Epithelial cell of esophagus (primary cell): ENCODE data around the gene VIP.

Experiments used
- DNase-seq: peaks from one replicate; pipeline ENCODE4 v3.0.0; 2010; ENCODE audit warnings: low read depth
- H3K4me3 ChIP-seq: 2 replicates; pipeline ENCODE4 v1.5.1; 2011; ENCODE audit warnings: mild to moderate bottlenecking, low read length, control low read depth
- TF ChIP-seq, protein P1 (sequence below): IDR thresholded peaks from 2 replicates; pipeline ENCODE4 v1.5.1; 2011; ENCODE audit warnings: low read depth, mild to moderate bottlenecking, low read length, control low read depth, inconsistent platforms; ENCODE audit not compliant: insufficient read depth; ENCODE audit errors: missing control alignments

VIP gene

DNA sequence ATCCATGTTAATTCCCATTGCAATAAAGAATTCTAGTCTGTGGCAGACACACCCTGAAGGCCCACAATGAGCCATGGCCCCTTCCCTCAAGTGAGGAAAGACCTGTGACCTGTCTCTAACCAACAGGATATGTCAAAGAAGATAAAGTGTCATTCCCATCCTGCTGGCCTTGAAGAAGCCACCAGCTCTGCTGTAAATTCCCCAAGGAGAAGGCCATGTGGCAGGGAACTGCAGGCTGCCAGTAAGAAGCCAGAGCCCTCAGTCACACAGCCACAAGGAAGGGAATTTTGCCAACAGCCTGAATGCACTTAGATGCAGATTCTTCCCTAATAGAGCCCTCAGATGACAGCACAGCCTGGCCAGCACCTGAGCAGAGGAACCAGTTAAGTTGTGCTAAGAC lies 24.8 kb downstream of the VIP start:
- no peak for DNase-seq
- TF ChIP-seq, protein P1, sequence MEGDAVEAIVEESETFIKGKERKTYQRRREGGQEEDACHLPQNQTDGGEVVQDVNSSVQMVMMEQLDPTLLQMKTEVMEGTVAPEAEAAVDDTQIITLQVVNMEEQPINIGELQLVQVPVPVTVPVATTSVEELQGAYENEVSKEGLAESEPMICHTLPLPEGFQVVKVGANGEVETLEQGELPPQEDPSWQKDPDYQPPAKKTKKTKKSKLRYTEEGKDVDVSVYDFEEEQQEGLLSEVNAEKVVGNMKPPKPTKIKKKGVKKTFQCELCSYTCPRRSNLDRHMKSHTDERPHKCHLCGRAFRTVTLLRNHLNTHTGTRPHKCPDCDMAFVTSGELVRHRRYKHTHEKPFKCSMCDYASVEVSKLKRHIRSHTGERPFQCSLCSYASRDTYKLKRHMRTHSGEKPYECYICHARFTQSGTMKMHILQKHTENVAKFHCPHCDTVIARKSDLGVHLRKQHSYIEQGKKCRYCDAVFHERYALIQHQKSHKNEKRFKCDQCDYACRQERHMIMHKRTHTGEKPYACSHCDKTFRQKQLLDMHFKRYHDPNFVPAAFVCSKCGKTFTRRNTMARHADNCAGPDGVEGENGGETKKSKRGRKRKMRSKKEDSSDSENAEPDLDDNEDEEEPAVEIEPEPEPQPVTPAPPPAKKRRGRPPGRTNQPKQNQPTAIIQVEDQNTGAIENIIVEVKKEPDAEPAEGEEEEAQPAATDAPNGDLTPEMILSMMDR: no peak
- H3K4me3 ChIP-seq: no peak overlapping the region

DNA sequence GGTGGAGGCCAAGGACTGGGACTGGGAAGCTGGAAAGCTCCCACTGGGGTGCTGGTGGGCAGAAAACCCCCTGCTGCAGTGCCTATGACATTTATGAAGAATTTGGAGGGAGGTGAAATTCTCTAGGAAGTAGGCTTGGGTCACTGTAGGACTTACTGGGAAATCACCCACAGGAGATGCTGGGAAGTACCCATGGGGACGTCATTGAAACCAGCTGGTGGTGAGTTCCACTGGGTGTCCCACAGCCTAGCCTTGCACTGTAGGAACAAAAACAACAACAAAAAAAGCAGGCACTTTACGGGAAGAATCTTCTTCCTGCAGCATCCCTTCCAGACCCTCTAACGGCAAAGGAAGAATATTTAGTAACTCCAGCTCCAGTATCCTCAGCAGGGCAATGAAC lies 26.2 kb downstream of the VIP start:
- no peak overlapping the region for H3K4me3 ChIP-seq
- TF ChIP-seq, protein P1: no peak
- no peak for DNase-seq

DNA sequence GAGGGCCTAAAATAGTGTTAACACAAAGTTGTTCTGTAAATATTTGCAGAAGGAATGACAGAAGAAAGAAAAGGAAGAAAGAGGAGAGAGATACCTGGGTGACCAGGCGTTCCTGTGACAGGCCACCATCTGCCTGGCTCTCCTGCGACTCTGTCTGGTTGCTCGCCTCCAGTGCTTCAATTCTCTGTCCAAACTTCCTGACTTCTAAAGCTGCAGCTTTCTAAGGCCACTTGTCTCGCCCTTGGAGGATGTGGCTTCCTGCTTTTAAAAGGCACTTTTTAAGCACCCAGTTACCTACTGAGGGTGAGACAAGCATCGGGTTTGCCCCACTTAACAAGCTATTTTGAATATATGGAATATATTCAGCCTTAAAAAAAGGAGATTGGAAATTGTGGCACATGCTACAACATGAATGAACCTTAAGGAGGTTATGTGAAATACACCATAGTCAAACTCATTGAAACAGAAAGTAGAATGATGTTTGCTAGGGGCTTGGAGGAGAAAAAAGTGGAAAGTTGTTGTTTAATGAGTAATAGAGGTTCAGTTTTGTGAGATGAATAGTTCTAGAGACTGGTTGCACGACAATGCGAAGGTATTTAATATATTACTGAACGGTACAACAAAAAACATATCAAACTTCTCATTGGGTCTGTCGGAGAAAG lies 32.8 kb downstream of the VIP start:
- DNase-seq: no peak
- TF ChIP-seq, protein P1: no peak
- H3K4me3 ChIP-seq: no peak overlapping the region

DNA sequence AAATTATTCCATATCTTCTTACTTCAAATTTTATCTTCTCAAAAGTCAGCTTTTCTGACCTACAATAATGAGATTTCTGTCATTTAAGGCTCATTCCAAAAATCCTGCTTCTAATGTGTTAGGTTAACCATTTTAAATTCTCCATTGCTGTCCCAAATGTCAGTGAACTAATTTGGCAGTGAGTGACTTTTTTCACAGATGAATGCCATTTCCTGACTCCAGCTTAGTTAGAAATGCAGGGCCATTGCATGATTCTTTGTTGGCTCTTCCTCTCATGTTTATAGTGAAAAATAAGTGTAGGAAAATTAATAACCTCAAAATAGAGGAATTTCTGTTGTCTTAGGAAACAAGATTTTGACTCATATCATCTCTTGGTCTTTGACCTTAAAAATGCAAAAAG lies 44.1 kb downstream of the VIP start:
- no peak for DNase-seq
- TF ChIP-seq, protein P1: no peak
- H3K4me3 ChIP-seq: no peak overlapping the region

DNA sequence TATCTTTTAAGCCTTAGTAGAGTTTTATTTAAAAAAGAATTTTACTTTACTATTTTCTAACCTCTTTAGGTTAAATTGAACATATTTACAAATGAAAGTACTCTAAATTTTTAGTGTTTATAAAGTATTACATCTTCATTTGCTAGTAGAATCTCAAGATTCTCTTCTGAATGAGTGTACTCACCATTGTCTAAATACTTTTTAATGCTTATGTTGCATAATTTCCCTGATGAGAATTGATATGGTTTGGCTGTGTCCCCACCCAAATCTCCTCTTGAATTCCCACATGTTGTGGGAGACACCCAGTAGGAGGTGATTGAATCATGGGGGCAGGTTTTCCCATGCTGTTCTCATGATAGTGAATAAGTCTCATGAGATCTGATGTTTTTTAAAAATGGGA lies 53.6 kb downstream of the VIP start:
- TF ChIP-seq, protein P1: no peak
- no peak for DNase-seq
- no peak overlapping the region for H3K4me3 ChIP-seq
